Stimulated activated CD4-positive, alpha-beta T cell treated with anti-CD3 and anti-CD28 coated beads, Interleukin-1b, Interleukin-23, amount 100 ng/mL, for 48 hours (primary cell): ENCODE data around the gene SLA2.
"Not testable (repeated sequence)": the region's sequence is repeated elsewhere in the genome, so short reads cannot be mapped to it uniquely, and the experiment has no call there.

Experiments used
- DNase-seq: peaks from one replicate; pipeline ENCODE4 v3.0.0-alpha.2; 2020

SLA2 gene

GRCh38 chr20:36573103-36573797 is 72.7 kb downstream of the SLA2 start, which contains the start of gene TGIF2:
Gene TGIF2 (plus strand): TSS chr20:36573597. CDS start chr20:36578775, 5,178 bp downstream.
- peak; percentile 89 for DNase-seq

DNA sequence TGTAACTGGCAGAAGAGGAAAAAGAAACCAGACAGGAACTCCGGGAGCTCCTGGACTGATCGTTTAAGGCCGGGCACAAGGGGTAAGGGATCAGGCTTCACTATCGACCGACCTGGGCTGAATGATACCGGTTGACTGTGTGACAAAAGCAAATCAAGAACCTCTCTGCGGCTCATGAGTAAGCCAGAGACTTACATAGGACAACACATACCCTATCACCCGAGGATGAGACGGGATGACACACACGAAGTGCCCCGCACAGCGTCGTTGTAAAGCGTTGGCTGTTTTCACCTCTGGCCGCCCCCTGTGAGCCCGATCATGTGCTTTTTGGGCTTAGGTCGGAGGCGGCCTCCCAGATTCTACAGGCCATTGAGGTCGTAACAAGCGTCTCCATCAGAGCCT is 73.3 kb downstream of the SLA2 start:
- peak; percentile 88 for DNase-seq

- no peak for DNase-seq
Observed at GRCh38 chr20:36571564-36572504, 74.2 kb downstream of the SLA2 start.

- no peak for DNase-seq
Observed at GRCh38 chr20:36569847-36570429, 76.1 kb downstream of the SLA2 start.

DNA sequence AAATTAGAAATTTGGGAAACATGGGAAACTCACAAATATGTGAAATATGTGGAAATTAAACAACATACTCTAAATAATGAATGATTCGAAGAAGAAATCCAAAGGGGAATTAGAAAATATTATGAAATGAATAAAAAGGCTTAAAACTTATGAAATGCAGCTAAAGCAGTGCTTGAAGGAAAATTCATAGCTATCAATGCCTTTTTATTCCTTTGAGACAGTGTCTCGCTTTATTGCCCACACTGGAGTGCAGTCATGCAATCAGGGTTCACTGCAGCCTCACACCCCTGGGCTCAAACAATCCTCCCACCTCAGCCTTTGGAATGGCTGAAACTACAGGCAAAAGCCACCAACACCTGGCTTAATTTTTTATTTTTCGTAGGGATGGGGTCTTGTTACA is 80.5 kb downstream of the SLA2 start:
- no peak for DNase-seq

GRCh38 chr20:36564726-36565121 is 81.3 kb downstream of the SLA2 start:
- DNase-seq, result not testable (repeated sequence)

GRCh38 chr20:36564078-36564725 is 81.8 kb downstream of the SLA2 start:
- DNase-seq, result not testable (repeated sequence)

- no peak for DNase-seq
Observed at GRCh38 chr20:36563374-36563773, 82.6 kb downstream of the SLA2 start.

GRCh38 chr20:36562724-36563123 is 83.3 kb downstream of the SLA2 start:
- DNase-seq, result no peak
